GM12872 (cell line): Measurements from ENCODE around the gene PDE11A.
A peak's percentile ranks its signal among the peaks of the same experiment; 100 is the strongest.

Source experiments
- CTCF ChIP-seq: IDR thresholded peaks from 3 replicates; pipeline ENCODE4 v1.5.1; 2011; ENCODE audit warnings: low read depth, mild to moderate bottlenecking, low read length, moderate library complexity; ENCODE audit not compliant: insufficient read depth

PDE11A gene

GRCh38 chr2:177675825-177676224, 396.8 kb downstream of the PDE11A start:
- TF ChIP-seq CTCF = no peak

GRCh38 chr2:177675350-177675821, 397.2 kb downstream of the PDE11A start:
- TF ChIP-seq CTCF = no peak

GRCh38 chr2:177673602-177674595, 398.7 kb downstream of the PDE11A start:
- TF ChIP-seq CTCF = 0 out of 3 replicates have a peak, but pooled peaks have one; percentile 13

- TF ChIP-seq CTCF = no peak
Observed at GRCh38 chr2:177671662-177672061, 400.9 kb downstream of the PDE11A start.

- TF ChIP-seq CTCF = no peak
Observed at GRCh38 chr2:177670791-177671535, 401.6 kb downstream of the PDE11A start.

GRCh38 chr2:177669625-177670330, 402.8 kb downstream of the PDE11A start:
- no peak for TF ChIP-seq CTCF
